GM06990 (cell line): Measurements from ENCODE around the gene JARID2.

Experiments used
- DNase-seq: peaks from one replicate; pipeline ENCODE4 v3.0.0-alpha.2; 2011; ENCODE audit not compliant: insufficient read length; ENCODE audit errors: extremely low read depth
- H3K27me3 ChIP-seq: replicated peaks from 2 replicates; pipeline ENCODE4 v1.6.0; 2011; ENCODE audit warnings: low read length; ENCODE audit not compliant: control insufficient read depth, insufficient read depth
- H3K36me3 ChIP-seq: 2 replicates; pipeline ENCODE4 v1.5.1; 2011; ENCODE audit warnings: low read length; ENCODE audit not compliant: control insufficient read depth, insufficient read depth
- H3K4me3 ChIP-seq: replicated peaks from 2 replicates; pipeline ENCODE4 v1.5.1; 2011; ENCODE audit warnings: low read depth, mild to moderate bottlenecking, control low read depth, low read length
- TF ChIP-seq, protein P1 (sequence below): IDR thresholded peaks from 2 replicates; pipeline ENCODE4 v1.5.1; 2011; ENCODE audit warnings: low read length, control low read depth, mild to moderate bottlenecking, inconsistent platforms; ENCODE audit not compliant: insufficient read depth, poor library complexity, severe bottlenecking

Gene JARID2

DNA sequence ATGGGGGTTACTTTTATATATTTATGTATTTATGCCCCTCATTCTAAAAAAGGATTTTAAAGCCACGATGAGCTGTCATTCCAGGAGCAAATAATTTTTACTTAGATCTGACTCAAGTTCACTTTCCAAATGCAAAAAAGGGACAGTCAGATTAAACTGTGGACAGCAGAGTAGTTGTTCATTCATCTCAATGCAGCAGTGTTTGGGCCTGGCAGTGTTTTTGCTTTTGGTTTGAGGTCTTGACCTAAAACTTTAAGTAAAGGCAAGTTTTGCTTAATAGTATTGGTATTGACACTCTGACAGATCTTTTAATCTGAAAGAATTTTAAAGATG lies 13.9 kb downstream of the JARID2 start:
- Histone ChIP-seq H3K36me3 (no peaks in the 10 kb centered on the region), H3K4me3 (no peak overlapping the region), H3K27me3 (no peaks in the 10 kb centered on the region)
- TF ChIP-seq, protein P1, sequence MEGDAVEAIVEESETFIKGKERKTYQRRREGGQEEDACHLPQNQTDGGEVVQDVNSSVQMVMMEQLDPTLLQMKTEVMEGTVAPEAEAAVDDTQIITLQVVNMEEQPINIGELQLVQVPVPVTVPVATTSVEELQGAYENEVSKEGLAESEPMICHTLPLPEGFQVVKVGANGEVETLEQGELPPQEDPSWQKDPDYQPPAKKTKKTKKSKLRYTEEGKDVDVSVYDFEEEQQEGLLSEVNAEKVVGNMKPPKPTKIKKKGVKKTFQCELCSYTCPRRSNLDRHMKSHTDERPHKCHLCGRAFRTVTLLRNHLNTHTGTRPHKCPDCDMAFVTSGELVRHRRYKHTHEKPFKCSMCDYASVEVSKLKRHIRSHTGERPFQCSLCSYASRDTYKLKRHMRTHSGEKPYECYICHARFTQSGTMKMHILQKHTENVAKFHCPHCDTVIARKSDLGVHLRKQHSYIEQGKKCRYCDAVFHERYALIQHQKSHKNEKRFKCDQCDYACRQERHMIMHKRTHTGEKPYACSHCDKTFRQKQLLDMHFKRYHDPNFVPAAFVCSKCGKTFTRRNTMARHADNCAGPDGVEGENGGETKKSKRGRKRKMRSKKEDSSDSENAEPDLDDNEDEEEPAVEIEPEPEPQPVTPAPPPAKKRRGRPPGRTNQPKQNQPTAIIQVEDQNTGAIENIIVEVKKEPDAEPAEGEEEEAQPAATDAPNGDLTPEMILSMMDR: no peak
- no peak for DNase-seq

DNA sequence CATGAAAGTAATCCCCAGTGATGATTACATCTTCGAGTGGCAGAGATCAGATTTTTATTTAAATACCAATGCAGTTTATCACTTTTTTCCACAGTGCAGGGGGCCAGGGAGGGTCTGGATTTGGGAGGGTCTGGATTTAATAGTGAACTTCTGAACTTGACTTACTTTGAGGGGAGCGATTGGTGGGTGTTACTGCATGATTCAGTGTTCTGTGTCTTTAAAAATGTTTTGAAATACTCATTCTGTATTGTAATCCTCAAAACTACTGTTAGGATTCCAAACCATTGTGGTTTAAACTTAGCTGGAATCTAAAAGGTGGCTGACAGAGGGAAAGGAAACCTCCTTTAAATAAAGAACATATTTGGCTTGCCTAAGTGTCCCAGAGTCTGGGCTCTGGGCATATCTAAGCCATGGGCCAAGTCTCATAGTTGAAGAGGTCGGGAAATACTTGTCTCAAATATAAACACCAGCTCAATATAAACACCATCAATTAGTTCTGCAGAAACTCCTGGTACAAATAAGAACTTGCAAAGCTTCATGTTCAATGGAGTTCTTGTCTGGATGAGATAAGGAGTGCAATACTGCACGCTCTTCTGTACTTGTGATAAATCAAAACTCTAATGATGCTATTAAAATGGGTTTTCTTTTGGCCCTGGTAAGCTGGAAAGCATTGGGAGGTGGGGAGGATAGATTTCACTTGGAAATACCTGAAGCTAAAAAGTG lies 14.4 kb downstream of the JARID2 start:
- Histone ChIP-seq H3K4me3 (no peak overlapping the region), H3K36me3 (no peaks in the 10 kb centered on the region), H3K27me3 (no peaks in the 10 kb centered on the region)
- TF ChIP-seq, protein P1: no peak
- DNase-seq: no peak

DNA sequence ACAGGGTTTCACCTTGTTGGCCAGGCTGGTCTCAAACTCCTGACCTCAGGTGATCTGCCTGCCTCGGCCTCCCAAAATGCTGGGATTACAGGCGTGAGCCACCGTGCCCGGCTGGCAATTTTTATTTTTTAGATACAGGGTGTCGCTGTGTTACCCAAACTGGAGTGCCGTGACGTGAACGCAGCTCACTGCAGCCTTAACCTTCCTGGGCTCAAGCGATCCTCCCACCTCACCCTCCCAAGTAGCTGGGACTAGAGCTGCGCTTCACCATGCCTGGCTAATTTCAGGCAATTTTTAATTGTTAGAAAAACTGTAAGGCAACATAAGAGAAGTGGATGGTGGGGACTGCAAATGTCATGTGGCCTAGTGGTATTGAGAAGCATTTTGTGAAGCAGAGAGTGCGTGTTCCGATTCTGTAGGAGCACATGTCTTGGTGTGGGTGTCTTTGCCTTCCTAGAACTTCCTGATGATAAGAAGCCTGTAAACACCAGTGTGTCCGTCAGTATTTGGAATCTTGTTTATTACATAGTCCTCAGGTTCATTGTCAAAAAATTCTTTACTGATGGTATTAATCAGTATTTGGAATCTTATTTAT lies 18.0 kb downstream of the JARID2 start:
- H3K4me3 ChIP-seq: no peak overlapping the region
- H3K36me3 ChIP-seq: no peaks in the 10 kb centered on the region
- DNase-seq: no peak
- H3K27me3 ChIP-seq: no peaks in the 10 kb centered on the region
- TF ChIP-seq, protein P1: no peak

DNA sequence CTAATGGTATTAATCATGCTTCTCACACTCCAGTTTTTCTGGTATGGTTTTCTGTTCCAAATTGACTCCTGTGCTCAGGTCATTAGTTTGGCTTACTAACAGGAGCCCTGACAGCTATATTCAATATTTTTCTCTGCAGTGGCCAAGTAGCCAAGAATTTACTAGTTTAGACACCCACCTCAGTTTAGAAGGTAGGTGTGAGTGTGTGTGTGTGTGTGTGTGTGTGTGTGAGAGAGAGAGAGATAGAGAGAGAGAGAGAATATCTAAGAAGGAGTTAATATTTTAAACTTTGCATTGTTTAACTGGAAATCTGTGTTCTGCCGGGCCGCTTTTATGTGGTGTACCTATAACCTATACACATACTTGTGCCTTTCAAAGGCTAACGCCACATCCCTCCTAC lies 18.5 kb downstream of the JARID2 start:
- no peak for DNase-seq
- Histone ChIP-seq H3K4me3 (no peak overlapping the region), H3K27me3 (no peaks in the 10 kb centered on the region), H3K36me3 (no peaks in the 10 kb centered on the region)
- TF ChIP-seq, protein P1: no peak

DNA sequence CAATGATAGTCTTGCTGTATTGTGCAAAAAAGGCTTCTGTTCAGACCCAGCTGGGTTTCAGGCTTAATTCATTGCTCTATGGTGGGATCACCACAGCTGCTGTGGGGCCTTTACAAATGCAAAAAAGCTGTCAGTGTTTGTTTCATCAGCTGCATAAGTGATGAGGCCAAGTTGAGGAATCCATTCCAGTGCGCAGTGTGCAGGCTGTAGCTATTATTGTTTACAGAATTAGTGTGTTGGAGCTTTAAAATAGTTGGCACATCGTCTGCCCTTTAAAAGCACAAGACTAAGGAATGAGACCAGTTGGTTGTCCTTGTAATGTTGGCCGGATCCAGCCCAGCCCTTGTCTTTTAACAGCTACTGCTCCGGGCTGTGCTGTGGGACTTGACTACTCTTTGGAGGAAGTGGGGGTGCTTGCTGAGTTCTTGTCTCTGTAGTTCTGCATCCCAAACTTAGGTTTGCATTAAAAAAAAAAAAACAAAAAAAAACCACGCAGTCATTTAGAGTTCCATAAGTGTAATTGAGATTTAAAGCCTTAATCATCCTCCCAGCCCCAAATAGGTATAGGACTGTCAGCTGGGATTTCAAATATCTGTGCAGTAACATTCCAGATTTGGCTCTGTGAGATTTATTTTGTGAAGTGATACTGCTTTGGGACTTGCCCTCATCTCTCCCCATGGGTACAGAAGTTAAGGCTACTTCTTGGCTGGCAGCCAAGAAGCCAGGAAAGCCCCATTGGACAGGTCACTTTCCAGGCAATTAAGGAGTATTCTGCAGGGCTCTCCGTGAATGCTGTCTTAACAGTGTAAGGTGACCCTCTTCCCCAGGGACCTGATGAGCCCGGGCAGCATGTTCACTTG lies 19.3 kb downstream of the JARID2 start:
- TF ChIP-seq, protein P1: no peak
- Histone ChIP-seq H3K4me3 (no peak overlapping the region), H3K27me3 (no peaks in the 10 kb centered on the region), H3K36me3 (no peaks in the 10 kb centered on the region)
- no peak for DNase-seq
